HepG2 (cell line): ENCODE measurements around the gene PDE6C. TPM values are rescaled to one million over a fixed set of nuclear protein-coding genes. Genes with fewer than 3 reads are reported as not detected.

Experiments used
- FOXK2 ChIP-seq: fragments of 450-650 bp; IDR thresholded peaks from 2 replicates; pipeline ENCODE4 v1.6.1; 2016
- FOXP1 ChIP-seq, 2 experiments: fragments of 450-650 bp in 1 of 2; IDR thresholded peaks; 2 replicates each; pipeline ENCODE4 v1.6.1; 2017 to 2018; ENCODE audit warnings: antibody characterized with exemption in 1 of 2
- HNRNPH1 ChIP-seq: fragments of 200-400 bp; formaldehyde crosslinking; optimal IDR thresholded peaks from 2 replicates; pipeline ENCODE3; 2017; ENCODE audit warnings: mild to moderate bottlenecking, low read depth, low read length
- HOXA9 ChIP-seq: sonication (generic); formaldehyde crosslinking; IDR thresholded peaks from 2 replicates; pipeline ENCODE4 v1.8.1; 2022; ENCODE audit warnings: missing genetic modification reagents, mild to moderate bottlenecking, moderate library complexity, borderline replicate concordance
- NFKBIZ ChIP-seq: IDR thresholded peaks from 2 replicates; pipeline ENCODE4 v1.6.1; 2018; ENCODE audit warnings: missing genetic modification reagents, missing compliant biosample characterization
- ONECUT2 ChIP-seq: sonication (generic); formaldehyde crosslinking; IDR thresholded peaks from 2 replicates; pipeline ENCODE4 v1.4.0; 2020; ENCODE audit warnings: missing genetic modification reagents
- SRSF1 ChIP-seq: fragments of 200-400 bp; formaldehyde crosslinking; optimal IDR thresholded peaks from 2 replicates; pipeline ENCODE3; 2017; ENCODE audit warnings: mild to moderate bottlenecking, low read depth, low read length, moderate library complexity
- SRY ChIP-seq: sonication (generic); formaldehyde crosslinking; IDR thresholded peaks from 2 replicates; pipeline ENCODE4 v1.8.0; 2022; ENCODE audit warnings: mild to moderate bottlenecking, missing genetic modification reagents
- TGIF2 ChIP-seq: IDR thresholded peaks from 2 replicates; pipeline ENCODE4 v1.6.1; 2016; ENCODE audit warnings: control low read depth, missing compliant biosample characterization
- ZNF570 ChIP-seq: sonication (generic); formaldehyde crosslinking; IDR thresholded peaks from 2 replicates; pipeline ENCODE4 v1.4.0; 2020; ENCODE audit warnings: mild to moderate bottlenecking, missing genetic modification reagents, borderline replicate concordance
- ZNF597 ChIP-seq: sonication (generic); formaldehyde crosslinking; IDR thresholded peaks from 2 replicates; pipeline ENCODE4 v1.5.0; 2020; ENCODE audit warnings: missing genetic modification reagents
- ZNF782 ChIP-seq: sonication (generic); formaldehyde crosslinking; IDR thresholded peaks from 2 replicates; pipeline ENCODE4 v1.4.0; 2020; ENCODE audit warnings: missing genetic modification reagents, mild to moderate bottlenecking, borderline replicate concordance
- ZNF883 ChIP-seq: sonication (generic); formaldehyde crosslinking; IDR thresholded peaks from 2 replicates; pipeline ENCODE4 v1.5.1; 2020; ENCODE audit warnings: mild to moderate bottlenecking, missing genetic modification reagents; ENCODE audit errors: not compliant biosample characterization
- polyA plus RNA-seq, 8 experiments: library from polyadenylated mRNA; depleted of rRNA in 3 of 8; stranded (reverse) in 7 of 8; unstranded in 1 of 8; fragments of >200 nt; fragmentation: Illumina TruSeq in 4 of 8; extraction: Trizol in 4 of 8; gene quantifications; 2 replicates each; pipeline versions ENCODE4 v1.2.1 to v1.2.3, GENCODE V29; 2011 to 2016; ENCODE audit warnings: low read depth in 4 of 8, missing spikeins in 1 of 8, mixed read lengths in 1 of 8; ENCODE audit not compliant: insufficient read depth in 1 of 8
- total RNA-seq, 5 experiments: library from RNA; depleted of rRNA; stranded (reverse); fragments of >200 nt; fragmentation: Illumina TruSeq; extraction: Trizol; gene quantifications; 2 replicates each; pipeline ENCODE4 v1.2.3, GENCODE V29; 2016; ENCODE audit warnings: low read depth in 1 of 5
- TF ChIP-seq, protein P1 (sequence below): sonication (generic); formaldehyde crosslinking; IDR thresholded peaks from one replicate; pipeline ENCODE4 v1.5.1; 2020; ENCODE audit warnings: mild to moderate bottlenecking, missing genetic modification reagents; ENCODE audit errors: not compliant biosample characterization
- TF ChIP-seq, protein P2 (sequence below), 2 experiments: sonication (generic) in 1 of 2; formaldehyde crosslinking in 1 of 2; IDR thresholded peaks; 2 replicates each; pipeline versions ENCODE4 v1.4.0 to v1.6.1; 2016 to 2020; ENCODE audit warnings: borderline replicate concordance in 1 of 2, low read depth in 1 of 2, mild to moderate bottlenecking in 1 of 2, missing genetic modification reagents in 1 of 2

The PDE6C gene
- total and polyA plus RNA-seq, 2 of the 13 experiments (the other 11 are each of a cell fraction or from before 2014, with no cell fraction given), result 0.64 TPM; not detected in 1

GRCh38 chr10:93601146-93601773, 11.1 kb upstream of the PDE6C start, which contains the start of gene RBP4 (continued):
- TF ChIP-seq ONECUT2 (no peak; the same call in 1 of the 2 replicates), FOXK2 (no peak), ZNF782 (peak; percentile 91), FOXP1 (IDR thresholded peaks at IDR 0.05) (no peak), FOXP1 (CRISPR knock-in tag; IDR thresholded peaks at IDR 0.05) (no peak; the same call in 1 of the 2 replicates), SRSF1 (peak; percentile 46), NFKBIZ (CRISPR knock-in tag) (peak; percentile 72; the same call in 1 of the 2 replicates), ZNF883 (CRISPR knock-in tag) (peak; percentile 83), SRY (peak; percentile 95), HOXA9 (CRISPR knock-in tag) (no peak; the same call in 1 of the 2 replicates), TGIF2 (CRISPR knock-in tag) (0 out of 2 replicates have a peak, but pooled peaks have one; percentile 32), ZNF597 (CRISPR knock-in tag) (no peak), ZNF570 (CRISPR knock-in tag) (no peak), HNRNPH1 (peak; percentile 3)
- TF ChIP-seq, protein P1, sequence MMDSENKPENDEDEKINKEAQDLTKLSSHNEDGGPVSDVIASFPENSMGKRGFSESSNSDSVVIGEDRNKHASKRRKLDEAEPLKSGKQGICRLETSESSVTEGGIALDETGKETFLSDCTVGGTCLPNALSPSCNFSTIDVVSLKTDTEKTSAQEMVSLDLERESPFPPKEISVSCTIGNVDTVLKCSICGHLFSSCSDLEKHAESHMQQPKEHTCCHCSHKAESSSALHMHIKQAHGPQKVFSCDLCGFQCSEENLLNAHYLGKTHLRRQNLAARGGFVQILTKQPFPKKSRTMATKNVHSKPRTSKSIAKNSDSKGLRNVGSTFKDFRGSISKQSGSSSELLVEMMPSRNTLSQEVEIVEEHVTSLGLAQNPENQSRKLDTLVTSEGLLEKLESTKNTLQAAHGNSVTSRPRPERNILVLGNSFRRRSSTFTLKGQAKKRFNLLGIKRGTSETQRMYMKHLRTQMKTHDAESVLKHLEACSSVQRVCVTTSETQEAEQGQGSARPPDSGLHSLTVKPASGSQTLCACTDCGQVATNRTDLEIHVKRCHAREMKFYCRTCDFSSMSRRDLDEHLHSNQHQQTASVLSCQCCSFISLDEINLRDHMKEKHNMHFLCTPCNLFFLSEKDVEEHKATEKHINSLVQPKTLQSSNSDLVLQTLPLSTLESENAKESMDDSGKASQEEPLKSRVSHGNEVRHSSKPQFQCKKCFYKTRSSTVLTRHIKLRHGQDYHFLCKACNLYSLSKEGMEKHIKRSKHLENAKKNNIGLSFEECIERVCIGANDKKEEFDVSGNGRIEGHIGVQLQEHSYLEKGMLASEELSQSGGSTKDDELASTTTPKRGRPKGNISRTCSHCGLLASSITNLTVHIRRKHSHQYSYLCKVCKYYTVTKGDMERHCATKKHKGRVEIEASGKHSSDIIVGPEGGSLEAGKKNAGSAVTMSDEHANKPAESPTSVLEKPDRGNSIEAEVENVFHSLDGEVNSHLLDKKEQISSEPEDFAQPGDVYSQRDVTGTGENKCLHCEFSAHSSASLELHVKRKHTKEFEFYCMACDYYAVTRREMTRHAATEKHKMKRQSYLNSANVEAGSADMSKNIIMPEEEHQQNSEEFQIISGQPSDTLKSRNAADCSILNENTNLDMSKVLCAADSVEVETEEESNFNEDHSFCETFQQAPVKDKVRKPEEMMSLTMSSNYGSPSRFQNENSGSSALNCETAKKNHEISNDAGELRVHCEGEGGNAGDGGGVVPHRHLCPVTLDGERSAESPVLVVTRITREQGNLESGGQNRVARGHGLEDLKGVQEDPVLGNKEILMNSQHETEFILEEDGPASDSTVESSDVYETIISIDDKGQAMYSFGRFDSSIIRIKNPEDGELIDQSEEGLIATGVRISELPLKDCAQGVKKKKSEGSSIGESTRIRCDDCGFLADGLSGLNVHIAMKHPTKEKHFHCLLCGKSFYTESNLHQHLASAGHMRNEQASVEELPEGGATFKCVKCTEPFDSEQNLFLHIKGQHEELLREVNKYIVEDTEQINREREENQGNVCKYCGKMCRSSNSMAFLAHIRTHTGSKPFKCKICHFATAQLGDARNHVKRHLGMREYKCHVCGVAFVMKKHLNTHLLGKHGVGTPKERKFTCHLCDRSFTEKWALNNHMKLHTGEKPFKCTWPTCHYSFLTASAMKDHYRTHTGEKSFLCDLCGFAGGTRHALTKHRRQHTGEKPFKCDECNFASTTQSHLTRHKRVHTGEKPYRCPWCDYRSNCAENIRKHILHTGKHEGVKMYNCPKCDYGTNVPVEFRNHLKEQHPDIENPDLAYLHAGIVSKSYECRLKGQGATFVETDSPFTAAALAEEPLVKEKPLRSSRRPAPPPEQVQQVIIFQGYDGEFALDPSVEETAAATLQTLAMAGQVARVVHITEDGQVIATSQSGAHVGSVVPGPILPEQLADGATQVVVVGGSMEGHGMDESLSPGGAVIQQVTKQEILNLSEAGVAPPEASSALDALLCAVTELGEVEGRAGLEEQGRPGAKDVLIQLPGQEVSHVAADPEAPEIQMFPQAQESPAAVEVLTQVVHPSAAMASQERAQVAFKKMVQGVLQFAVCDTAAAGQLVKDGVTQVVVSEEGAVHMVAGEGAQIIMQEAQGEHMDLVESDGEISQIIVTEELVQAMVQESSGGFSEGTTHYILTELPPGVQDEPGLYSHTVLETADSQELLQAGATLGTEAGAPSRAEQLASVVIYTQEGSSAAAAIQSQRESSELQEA (CRISPR knock-in tag), result peak; percentile 88
- TF ChIP-seq, protein P2, sequence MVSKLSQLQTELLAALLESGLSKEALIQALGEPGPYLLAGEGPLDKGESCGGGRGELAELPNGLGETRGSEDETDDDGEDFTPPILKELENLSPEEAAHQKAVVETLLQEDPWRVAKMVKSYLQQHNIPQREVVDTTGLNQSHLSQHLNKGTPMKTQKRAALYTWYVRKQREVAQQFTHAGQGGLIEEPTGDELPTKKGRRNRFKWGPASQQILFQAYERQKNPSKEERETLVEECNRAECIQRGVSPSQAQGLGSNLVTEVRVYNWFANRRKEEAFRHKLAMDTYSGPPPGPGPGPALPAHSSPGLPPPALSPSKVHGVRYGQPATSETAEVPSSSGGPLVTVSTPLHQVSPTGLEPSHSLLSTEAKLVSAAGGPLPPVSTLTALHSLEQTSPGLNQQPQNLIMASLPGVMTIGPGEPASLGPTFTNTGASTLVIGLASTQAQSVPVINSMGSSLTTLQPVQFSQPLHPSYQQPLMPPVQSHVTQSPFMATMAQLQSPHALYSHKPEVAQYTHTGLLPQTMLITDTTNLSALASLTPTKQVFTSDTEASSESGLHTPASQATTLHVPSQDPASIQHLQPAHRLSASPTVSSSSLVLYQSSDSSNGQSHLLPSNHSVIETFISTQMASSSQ (IDR thresholded peaks at IDR 0.05; ENCODE audit: low read depth), result peak; percentile 37; the same call in 1 of the 2 replicates
- TF ChIP-seq, protein P2 (CRISPR knock-in tag; IDR thresholded peaks at IDR 0.05; ENCODE audit: borderline replicate concordance), result peak; percentile 72
